ENCODE results near the gene SASH1. TPM values are rescaled to one million over a fixed set of nuclear protein-coding genes. Genes with fewer than 3 reads are reported as not detected.
A peak's percentile ranks its signal among the peaks of the same experiment; 100 is the strongest.

The SASH1 gene
- total RNA-seq, 1 donor, result 39.7 TPM

GRCh38 chr6:148432462-148433195, 90.0 kb downstream of the SASH1 start:
- no peak for DNase-seq (ENCODE audit: low read depth)
- TF ChIP-seq, protein P1, sequence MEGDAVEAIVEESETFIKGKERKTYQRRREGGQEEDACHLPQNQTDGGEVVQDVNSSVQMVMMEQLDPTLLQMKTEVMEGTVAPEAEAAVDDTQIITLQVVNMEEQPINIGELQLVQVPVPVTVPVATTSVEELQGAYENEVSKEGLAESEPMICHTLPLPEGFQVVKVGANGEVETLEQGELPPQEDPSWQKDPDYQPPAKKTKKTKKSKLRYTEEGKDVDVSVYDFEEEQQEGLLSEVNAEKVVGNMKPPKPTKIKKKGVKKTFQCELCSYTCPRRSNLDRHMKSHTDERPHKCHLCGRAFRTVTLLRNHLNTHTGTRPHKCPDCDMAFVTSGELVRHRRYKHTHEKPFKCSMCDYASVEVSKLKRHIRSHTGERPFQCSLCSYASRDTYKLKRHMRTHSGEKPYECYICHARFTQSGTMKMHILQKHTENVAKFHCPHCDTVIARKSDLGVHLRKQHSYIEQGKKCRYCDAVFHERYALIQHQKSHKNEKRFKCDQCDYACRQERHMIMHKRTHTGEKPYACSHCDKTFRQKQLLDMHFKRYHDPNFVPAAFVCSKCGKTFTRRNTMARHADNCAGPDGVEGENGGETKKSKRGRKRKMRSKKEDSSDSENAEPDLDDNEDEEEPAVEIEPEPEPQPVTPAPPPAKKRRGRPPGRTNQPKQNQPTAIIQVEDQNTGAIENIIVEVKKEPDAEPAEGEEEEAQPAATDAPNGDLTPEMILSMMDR (IDR thresholded peaks at IDR 0.05; ENCODE audit: insufficient read depth, low read depth, low read length), result no peak
- no peak overlapping the region for H3K4me3 ChIP-seq (ENCODE audit: low read depth, low read length)

GRCh38 chr6:148435386-148435785, 92.7 kb downstream of the SASH1 start:
- TF ChIP-seq, protein P1 (IDR thresholded peaks at IDR 0.05; ENCODE audit: insufficient read depth, low read depth, low read length), result no peak
- peak; percentile 72 for DNase-seq (ENCODE audit: low read depth)
- H3K4me3 ChIP-seq (ENCODE audit: low read depth, low read length), result no peak overlapping the region

DNA sequence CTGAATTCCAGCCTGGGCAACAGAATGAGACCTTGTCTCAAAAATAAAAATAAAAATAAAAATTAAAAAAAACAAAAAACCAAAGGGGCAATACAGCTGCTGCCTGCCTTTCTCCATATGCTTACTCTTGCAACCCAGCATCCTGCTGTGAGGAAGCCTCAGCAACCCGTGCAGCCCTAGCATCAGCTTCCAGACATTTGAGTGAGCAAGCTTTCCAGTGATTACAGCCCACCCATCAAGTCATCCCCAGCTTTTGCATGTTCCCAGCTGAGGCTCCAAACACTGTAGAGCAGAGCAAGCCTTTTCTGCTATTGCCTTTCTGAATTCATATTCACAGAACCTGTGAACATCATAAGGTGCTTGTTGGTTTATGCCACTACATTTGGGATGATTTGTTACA, 93.8 kb downstream of the SASH1 start:
- TF ChIP-seq, protein P1 (IDR thresholded peaks at IDR 0.05; ENCODE audit: insufficient read depth, low read depth, low read length), result no peak
- H3K4me3 ChIP-seq (ENCODE audit: low read depth, low read length), result no peak overlapping the region
- no peak for DNase-seq (ENCODE audit: low read depth)

DNA sequence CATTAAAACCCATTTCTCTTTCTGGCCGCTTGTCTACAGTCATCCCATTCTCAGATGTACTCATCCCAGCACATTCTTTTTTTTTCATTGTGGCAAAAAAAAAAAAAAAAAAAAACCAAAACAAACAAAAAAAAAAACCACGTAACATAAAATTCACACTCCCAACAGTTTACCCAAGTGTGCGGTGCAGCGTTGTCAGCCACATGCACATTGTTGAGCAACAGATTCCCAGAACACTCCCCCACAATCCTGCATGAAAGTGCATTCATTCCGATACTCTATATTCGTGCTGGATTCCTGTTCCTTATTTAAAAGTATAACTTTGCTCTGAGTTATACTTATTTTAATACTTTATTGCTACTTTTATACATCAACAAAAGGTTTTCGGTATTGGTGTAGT, 96.0 kb downstream of the SASH1 start:
- no peak overlapping the region for H3K4me3 ChIP-seq (ENCODE audit: low read depth, low read length)
- TF ChIP-seq, protein P1 (IDR thresholded peaks at IDR 0.05; ENCODE audit: insufficient read depth, low read depth, low read length), result no peak
- peak; percentile 81 for DNase-seq (ENCODE audit: low read depth)

GRCh38 chr6:148440016-148440415, 97.4 kb downstream of the SASH1 start:
- no peak for DNase-seq (ENCODE audit: low read depth)
- TF ChIP-seq, protein P1 (IDR thresholded peaks at IDR 0.05; ENCODE audit: insufficient read depth, low read depth, low read length), result no peak
- H3K4me3 ChIP-seq (ENCODE audit: low read depth, low read length), result no peak overlapping the region

DNA sequence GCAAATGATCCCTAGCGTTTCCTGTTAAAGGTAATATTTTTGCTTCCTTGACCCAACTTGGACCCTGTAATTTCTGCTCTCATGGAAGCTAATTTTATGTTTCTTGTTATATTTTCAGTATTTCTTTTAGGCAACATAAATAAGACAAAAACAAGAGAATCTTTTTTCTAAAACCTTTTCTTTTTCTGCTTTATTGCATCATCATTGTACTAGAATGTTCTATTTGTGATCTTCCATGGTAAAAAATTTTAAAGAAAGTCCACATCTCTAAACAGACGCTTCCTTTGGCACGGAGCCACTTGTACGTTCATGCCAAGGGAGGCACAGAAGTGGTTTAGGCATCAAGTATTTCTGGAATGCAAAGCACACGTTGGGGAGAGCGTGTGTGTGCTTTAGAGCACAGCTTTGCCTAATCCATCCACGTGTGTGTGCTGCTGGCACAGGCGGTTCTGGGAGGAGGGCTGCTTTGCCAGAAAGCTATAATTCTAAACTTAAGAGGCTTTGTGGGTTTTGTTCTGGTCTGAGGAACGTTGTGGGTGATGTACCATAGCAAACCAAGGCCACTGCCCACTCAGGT, 98.3 kb downstream of the SASH1 start:
- peak; percentile 92 for DNase-seq (ENCODE audit: low read depth)
- TF ChIP-seq, protein P1 (IDR thresholded peaks at IDR 0.05; ENCODE audit: insufficient read depth, low read depth, low read length), result no peak
- no peak overlapping the region for H3K4me3 ChIP-seq (ENCODE audit: low read depth, low read length)
